Mesenchymal stem cell (in vitro differentiated cells and primary cell): ENCODE data around the gene BCL7C.

Source experiments
- DNase-seq: peaks from one replicate; pipeline ENCODE4 v3.0.0-alpha.2; 2013
- H2AFZ ChIP-seq: one replicate; pipeline ENCODE4 v1.6.1; 2013; ENCODE audit warnings: low read depth, mild to moderate bottlenecking, control low read depth, inconsistent platforms, low read length, moderate library complexity
- H2AK5ac ChIP-seq: 2 replicates; pipeline ENCODE4 v1.6.1; 2013; ENCODE audit warnings: low read length, moderate library complexity, mild to moderate bottlenecking, inconsistent platforms; ENCODE audit not compliant: severe bottlenecking
- H2BK120ac ChIP-seq: one replicate; pipeline ENCODE4 v1.6.1; 2013; ENCODE audit warnings: low read depth, mild to moderate bottlenecking, inconsistent platforms, low read length, moderate library complexity
- H2BK12ac ChIP-seq, 2 experiments: one replicate each; pipeline ENCODE4 v1.6.1; 2013; ENCODE audit warnings: inconsistent platforms in 2 of 2, low read length in 2 of 2, mild to moderate bottlenecking in 2 of 2, moderate library complexity in 2 of 2, control low read depth in 1 of 2
- H2BK15ac ChIP-seq: one replicate; pipeline ENCODE4 v1.6.1; 2013; ENCODE audit warnings: mild to moderate bottlenecking, low read depth, inconsistent platforms; ENCODE audit not compliant: poor library complexity, severe bottlenecking
- H2BK5ac ChIP-seq: 2 replicates; pipeline ENCODE4 v1.6.1; 2013; ENCODE audit warnings: low read depth, mild to moderate bottlenecking, low read length, control low read depth, inconsistent platforms; ENCODE audit not compliant: poor library complexity, severe bottlenecking
- H3K14ac ChIP-seq, 2 experiments: one replicate each; pipeline ENCODE4 v1.6.1; 2013; ENCODE audit warnings: inconsistent platforms in 2 of 2, low read length in 2 of 2, control low read depth in 1 of 2, mild to moderate bottlenecking in 1 of 2, moderate library complexity in 1 of 2
- H3K18ac ChIP-seq, 2 experiments: one replicate each; pipeline ENCODE4 v1.6.1; 2013; ENCODE audit warnings: inconsistent platforms in 2 of 2, low read length in 2 of 2, control low read depth in 1 of 2, low read depth in 1 of 2, mild to moderate bottlenecking in 1 of 2
- H3K23ac ChIP-seq, 2 experiments: one replicate each; pipeline ENCODE4 v1.6.1; 2013; ENCODE audit warnings: inconsistent platforms in 2 of 2, low read length in 2 of 2, mild to moderate bottlenecking in 2 of 2, moderate library complexity in 2 of 2, control low read depth in 1 of 2
- H3K27ac ChIP-seq: 2 replicates; pipeline ENCODE4 v1.5.1; 2013; ENCODE audit warnings: mild to moderate bottlenecking, moderate library complexity, low read length, control low read depth, inconsistent platforms; ENCODE audit not compliant: poor library complexity, severe bottlenecking
- H3K27me3 ChIP-seq, 2 experiments: 2 replicates each; pipeline versions ENCODE4 v1.6.1 to v1.7.0; 2013; ENCODE audit warnings: low read length in 2 of 2, mild to moderate bottlenecking in 2 of 2, moderate library complexity in 2 of 2, control low read depth in 1 of 2, inconsistent platforms in 1 of 2; ENCODE audit not compliant: control insufficient read depth in 1 of 2, insufficient read depth in 1 of 2
- H3K36me3 ChIP-seq, 2 experiments: 2 replicates each; pipeline versions ENCODE4 v1.6.1 to v1.7.0; 2013; ENCODE audit warnings: low read length in 2 of 2, control low read depth in 1 of 2, inconsistent platforms in 1 of 2, low read depth in 1 of 2, mild to moderate bottlenecking in 1 of 2; ENCODE audit not compliant: insufficient read depth in 2 of 2, control insufficient read depth in 1 of 2
- H3K4ac ChIP-seq, 2 experiments: one replicate each; pipeline ENCODE4 v1.6.1; 2013; ENCODE audit warnings: inconsistent platforms in 2 of 2, low read length in 2 of 2, mild to moderate bottlenecking in 2 of 2, moderate library complexity in 2 of 2, control low read depth in 1 of 2, low read depth in 1 of 2
- H3K4me1 ChIP-seq: 2 replicates; pipeline ENCODE4 v1.6.1; 2013; ENCODE audit warnings: low read depth, low read length, control low read depth; ENCODE audit not compliant: control insufficient read depth, insufficient read depth
- H3K4me2 ChIP-seq: 2 replicates; pipeline ENCODE4 v1.6.1; 2013; ENCODE audit warnings: low read length, mild to moderate bottlenecking, inconsistent platforms; ENCODE audit not compliant: poor library complexity, severe bottlenecking
- H3K4me3 ChIP-seq, 2 experiments: 2 replicates each; pipeline versions ENCODE4 v1.5.1 to v1.7.0; 2013; ENCODE audit warnings: low read length in 2 of 2, mild to moderate bottlenecking in 2 of 2, control low read depth in 1 of 2, low read depth in 1 of 2; ENCODE audit not compliant: insufficient read depth in 1 of 2
- H3K79me1 ChIP-seq: replicated peaks from 2 replicates; pipeline ENCODE4 v1.6.1; 2013; ENCODE audit warnings: mild to moderate bottlenecking, control low read depth, low read length, inconsistent platforms; ENCODE audit not compliant: poor library complexity, severe bottlenecking
- H3K9ac ChIP-seq: 2 replicates; pipeline ENCODE4 v1.7.0; 2013; ENCODE audit warnings: mild to moderate bottlenecking, low read length, moderate library complexity
- H3K9me3 ChIP-seq: 2 replicates; pipeline ENCODE4 v1.7.0; 2013; ENCODE audit warnings: mild to moderate bottlenecking, low read length; ENCODE audit not compliant: control insufficient read depth
- H4K8ac ChIP-seq: one replicate; pipeline ENCODE4 v1.6.1; 2013; ENCODE audit warnings: inconsistent platforms, mild to moderate bottlenecking, low read length, moderate library complexity
- H4K91ac ChIP-seq: one replicate; pipeline ENCODE4 v1.6.1; 2013; ENCODE audit warnings: mild to moderate bottlenecking, low read length, inconsistent platforms
- WGBS: methylation state at CpG from one replicate; pipeline ENCODE4 v1.1.7; 2013; ENCODE audit warnings: mixed read lengths; 5-methylcytosine and 5-hydroxymethylcytosine counted together

Gene BCL7C

GRCh38 chr16:30844346-30844670 lies 49.6 kb downstream of the BCL7C start:
- no peak overlapping the region for H3K4me3 ChIP-seq

GRCh38 chr16:30843501-30843900 lies 50.4 kb downstream of the BCL7C start:
- 93% methylated on average over 5 of the region's 5 CpGs for WGBS
- Histone ChIP-seq H2AFZ (no peak overlapping the region), H3K23ac (no peak overlapping the region), H3K9ac (no peak overlapping the region), H2AK5ac (no peak overlapping the region), H3K4me3 (no peak overlapping the region), H3K27me3 (no peaks in the 10 kb centered on the region), H2BK120ac (no peak overlapping the region), H3K36me3 (no peaks in the 10 kb centered on the region), H3K79me1 (no peaks in the 10 kb centered on the region), H3K14ac (no peak overlapping the region), H3K18ac (no peak overlapping the region), H3K4ac (no peak overlapping the region), H3K9me3 (no peaks in the 10 kb centered on the region), H4K8ac (no peak overlapping the region), H2BK12ac (no peak overlapping the region), H3K4me1 (peaks cover 5% of the 10 kb centered on the region), H3K4me2 (no peak overlapping the region), H2BK5ac (no peak overlapping the region), H2BK15ac (no peak overlapping the region), H4K91ac (no peak overlapping the region), H3K27ac (no peak overlapping the region)
- no peak for DNase-seq

More at GRCh38 chr16:30844346-30844670, 49.6 kb downstream of the BCL7C start:
- Histone ChIP-seq H3K36me3 (no peaks in the 10 kb centered on the region), H2AK5ac (no peak overlapping the region), H4K8ac (no peak overlapping the region), H2BK5ac (no peak overlapping the region), H3K23ac (no peak overlapping the region), H3K14ac (no peak overlapping the region), H4K91ac (no peak overlapping the region), H3K4ac (no peak overlapping the region), H2BK12ac (no peak overlapping the region), H3K9ac (peak overlapping the region; percentile 62), H3K27me3 (no peaks in the 10 kb centered on the region), H3K18ac (no peak overlapping the region), H3K9me3 (no peaks in the 10 kb centered on the region), H2BK15ac (no peak overlapping the region), H2BK120ac (no peak overlapping the region), H3K27ac (no peak overlapping the region), H2AFZ (no peak overlapping the region), H3K79me1 (no peaks in the 10 kb centered on the region), H3K4me2 (no peak overlapping the region), H3K4me1 (peaks cover 5% of the 10 kb centered on the region)
- 93% methylated on average over 1 of the region's 1 CpG for WGBS
- no peak for DNase-seq

- Histone ChIP-seq H2AFZ (no peak overlapping the region), H3K4me3 (no peak overlapping the region), H3K27me3 (no peaks in the 10 kb centered on the region), H3K4ac (no peak overlapping the region), H2BK5ac (no peak overlapping the region), H3K18ac (no peak overlapping the region), H2BK15ac (no peak overlapping the region), H2AK5ac (no peak overlapping the region), H3K4me1 (peaks cover 5% of the 10 kb centered on the region), H2BK12ac (no peak overlapping the region), H3K14ac (no peak overlapping the region), H3K79me1 (no peaks in the 10 kb centered on the region), H3K23ac (no peak overlapping the region), H3K27ac (no peak overlapping the region), H4K8ac (no peak overlapping the region), H3K4me2 (no peak overlapping the region), H3K9me3 (no peaks in the 10 kb centered on the region), H4K91ac (no peak overlapping the region), H3K36me3 (no peaks in the 10 kb centered on the region), H3K9ac (no peak overlapping the region), H2BK120ac (no peak overlapping the region)
- no peak for DNase-seq
- WGBS = 84% methylated on average over 4 of the region's 4 CpGs
Measured at GRCh38 chr16:30842971-30843370, 50.9 kb downstream of the BCL7C start.

GRCh38 chr16:30841332-30841731 lies 52.5 kb downstream of the BCL7C start:
- Histone ChIP-seq H3K4ac (no peak overlapping the region), H3K4me2 (no peak overlapping the region), H3K4me1 (peaks cover 4% of the 10 kb centered on the region), H2BK5ac (no peak overlapping the region), H3K4me3 (no peak overlapping the region), H3K27me3 (no peaks in the 10 kb centered on the region), H3K79me1 (no peaks in the 10 kb centered on the region), H4K91ac (no peak overlapping the region), H4K8ac (no peak overlapping the region), H3K27ac (no peak overlapping the region), H3K14ac (no peak overlapping the region), H2BK12ac (no peak overlapping the region), H2AK5ac (no peak overlapping the region), H3K18ac (no peak overlapping the region), H3K9me3 (no peaks in the 10 kb centered on the region), H2BK15ac (no peak overlapping the region), H3K36me3 (no peaks in the 10 kb centered on the region), H3K23ac (no peak overlapping the region), H3K9ac (no peak overlapping the region), H2BK120ac (no peak overlapping the region), H2AFZ (no peak overlapping the region)
- WGBS = 92% methylated on average over 8 of the region's 9 CpGs
- no peak for DNase-seq
